Neural cell (in vitro differentiated cells): ENCODE measurements around the gene BFSP2. TPM values are rescaled to one million over a fixed set of nuclear protein-coding genes. Genes with fewer than 3 reads are reported as not detected.

Experiments used
- H2AFZ ChIP-seq: fragments of 200-600, 300-800 bp; sonication (generic), shearing (Covaris generic); 2 replicates; pipeline ENCODE4 v1.6.0; 2014; ENCODE audit warnings: low read depth, mild to moderate bottlenecking, antibody characterized with exemption, low read length, moderate library complexity
- H3F3A ChIP-seq: fragments of 200-600 bp; shearing (Covaris generic); 2 replicates; pipeline ENCODE4 v1.6.1; 2016; ENCODE audit warnings: mild to moderate bottlenecking, moderate library complexity, mixed read lengths, antibody characterized with exemption, low read length; ENCODE audit not compliant: insufficient read depth, poor library complexity, severe bottlenecking
- H3K27ac ChIP-seq: fragments of 200-600, 300-800 bp; sonication (generic), shearing (Covaris generic); 2 replicates; pipeline ENCODE4 v1.5.1; 2014; ENCODE audit warnings: mild to moderate bottlenecking, low read length, moderate library complexity
- H3K27me3 ChIP-seq: fragments of 300-800, 200-600 bp; sonication (generic), shearing (Covaris generic); 2 replicates; pipeline ENCODE4 v1.6.0; 2014; ENCODE audit warnings: mild to moderate bottlenecking, low read depth, low read length, moderate library complexity; ENCODE audit not compliant: insufficient read depth
- H3K36me3 ChIP-seq: fragments of 300-800, 200-600 bp; sonication (generic), shearing (Covaris generic); 2 replicates; pipeline ENCODE4 v1.5.1; 2014; ENCODE audit warnings: mild to moderate bottlenecking, antibody characterized with exemption, low read length, moderate library complexity; ENCODE audit not compliant: insufficient read depth
- H3K4me2 ChIP-seq: fragments of 300-800, 200-600 bp; sonication (generic), shearing (Covaris generic); 2 replicates; pipeline ENCODE4 v1.6.0; 2014; ENCODE audit warnings: mild to moderate bottlenecking, low read length
- H3K4me3 ChIP-seq: fragments of 300-800, 200-600 bp; sonication (generic), shearing (Covaris generic); 2 replicates; pipeline ENCODE4 v1.5.1; 2014; ENCODE audit warnings: mild to moderate bottlenecking, low read length, moderate library complexity
- H3K79me2 ChIP-seq: fragments of 200-600 bp; shearing (Covaris generic); replicated peaks from 2 replicates; pipeline ENCODE4 v1.6.0; 2014; ENCODE audit warnings: mild to moderate bottlenecking, low read length, moderate library complexity; ENCODE audit not compliant: insufficient read depth
- H3K9ac ChIP-seq: fragments of 300-800, 200-600 bp; sonication (generic), shearing (Covaris generic); 2 replicates; pipeline ENCODE4 v1.6.1; 2016; ENCODE audit warnings: mild to moderate bottlenecking, low read length, mixed read lengths
- H3K9me2 ChIP-seq: fragments of 200-600 bp; shearing (Covaris generic); 2 replicates; pipeline ENCODE4 v1.6.1; 2016; ENCODE audit warnings: mild to moderate bottlenecking, low read length, mixed read lengths; ENCODE audit not compliant: insufficient read depth
- H3K9me3 ChIP-seq: fragments of 200-600, 300-800 bp; sonication (generic), shearing (Covaris generic); 2 replicates; pipeline ENCODE4 v1.6.1; 2016; ENCODE audit warnings: mild to moderate bottlenecking, mixed run types, low read length, moderate library complexity, mixed read lengths
- H4K20me1 ChIP-seq: fragments of 200-600 bp; shearing (Covaris generic); 2 replicates; pipeline ENCODE4 v1.6.1; 2016; ENCODE audit warnings: mild to moderate bottlenecking, mixed run types; ENCODE audit not compliant: insufficient read depth
- CTCF ChIP-seq: fragments of 450-650 bp; IDR thresholded peaks from 2 replicates; pipeline ENCODE4 v1.5.1; 2014; ENCODE audit warnings: antibody characterized with exemption, mild to moderate bottlenecking, moderate library complexity; ENCODE audit not compliant: poor library complexity, severe bottlenecking
- EP300 ChIP-seq: fragments of 450-650 bp; conservative IDR thresholded peaks from 2 replicates; pipeline ENCODE4 v1.6.1; 2014; ENCODE audit warnings: antibody characterized with exemption, mild to moderate bottlenecking, moderate library complexity; ENCODE audit not compliant: poor library complexity, severe bottlenecking
- EZH2 ChIP-seq: fragments of 200-600, 300-800 bp; shearing (Covaris generic), sonication (generic); IDR thresholded peaks from 2 replicates; pipeline ENCODE4 v1.6.1; 2014; ENCODE audit warnings: antibody characterized with exemption, low read length, borderline replicate concordance, mild to moderate bottlenecking; ENCODE audit not compliant: insufficient read depth, poor library complexity, severe bottlenecking
- MXI1 ChIP-seq: fragments of 450-650 bp; conservative IDR thresholded peaks from 2 replicates; pipeline ENCODE4 v1.6.1; 2014; ENCODE audit warnings: antibody characterized with exemption, mild to moderate bottlenecking; ENCODE audit not compliant: poor library complexity, severe bottlenecking
- POLR2AphosphoS5 ChIP-seq: IDR thresholded peaks from 2 replicates; pipeline ENCODE4 v1.6.1; 2012
- RAD21 ChIP-seq: fragments of 450-650 bp; conservative IDR thresholded peaks from 2 replicates; pipeline ENCODE4 v1.6.1; 2014; ENCODE audit warnings: antibody characterized with exemption, mild to moderate bottlenecking, moderate library complexity
- SMC3 ChIP-seq: fragments of 450-650 bp; conservative IDR thresholded peaks from 2 replicates; pipeline ENCODE4 v1.6.1; 2014; ENCODE audit warnings: antibody characterized with exemption, mild to moderate bottlenecking, moderate library complexity; ENCODE audit not compliant: poor library complexity
- TAF1 ChIP-seq: IDR thresholded peaks from 2 replicates; pipeline ENCODE4 v1.6.1; 2012; ENCODE audit warnings: low read depth
- polyA plus RNA-seq: library from polyadenylated mRNA; depleted of rRNA; stranded (reverse); fragments of >200 nt; gene quantifications from 2 replicates; pipeline ENCODE4 v1.2.3, GENCODE V29; 2014
- TF ChIP-seq, protein P1 (sequence below): IDR thresholded peaks from 2 replicates; pipeline ENCODE4 v1.6.1; 2012; ENCODE audit warnings: borderline replicate concordance

BFSP2 gene
- polyA plus RNA-seq, 1 donor from 2014 or later = not detected

GRCh38 chr3:133424937-133425869, 25.3 kb downstream of the BFSP2 start:
- H4K20me1 ChIP-seq = no peaks in the 10 kb centered on the region
- no peaks in the 10 kb centered on the region for H3K27me3 ChIP-seq
- H3K4me3 ChIP-seq = no peak overlapping the region
- no peaks in the 10 kb centered on the region for H3K79me2 ChIP-seq
- H2AFZ ChIP-seq = no peak overlapping the region
- no peak for TF ChIP-seq SMC3
- TF ChIP-seq POLR2AphosphoS5 = no peak
- TF ChIP-seq CTCF = no peak
- no peak for TF ChIP-seq EZH2
- TF ChIP-seq, protein P1, sequence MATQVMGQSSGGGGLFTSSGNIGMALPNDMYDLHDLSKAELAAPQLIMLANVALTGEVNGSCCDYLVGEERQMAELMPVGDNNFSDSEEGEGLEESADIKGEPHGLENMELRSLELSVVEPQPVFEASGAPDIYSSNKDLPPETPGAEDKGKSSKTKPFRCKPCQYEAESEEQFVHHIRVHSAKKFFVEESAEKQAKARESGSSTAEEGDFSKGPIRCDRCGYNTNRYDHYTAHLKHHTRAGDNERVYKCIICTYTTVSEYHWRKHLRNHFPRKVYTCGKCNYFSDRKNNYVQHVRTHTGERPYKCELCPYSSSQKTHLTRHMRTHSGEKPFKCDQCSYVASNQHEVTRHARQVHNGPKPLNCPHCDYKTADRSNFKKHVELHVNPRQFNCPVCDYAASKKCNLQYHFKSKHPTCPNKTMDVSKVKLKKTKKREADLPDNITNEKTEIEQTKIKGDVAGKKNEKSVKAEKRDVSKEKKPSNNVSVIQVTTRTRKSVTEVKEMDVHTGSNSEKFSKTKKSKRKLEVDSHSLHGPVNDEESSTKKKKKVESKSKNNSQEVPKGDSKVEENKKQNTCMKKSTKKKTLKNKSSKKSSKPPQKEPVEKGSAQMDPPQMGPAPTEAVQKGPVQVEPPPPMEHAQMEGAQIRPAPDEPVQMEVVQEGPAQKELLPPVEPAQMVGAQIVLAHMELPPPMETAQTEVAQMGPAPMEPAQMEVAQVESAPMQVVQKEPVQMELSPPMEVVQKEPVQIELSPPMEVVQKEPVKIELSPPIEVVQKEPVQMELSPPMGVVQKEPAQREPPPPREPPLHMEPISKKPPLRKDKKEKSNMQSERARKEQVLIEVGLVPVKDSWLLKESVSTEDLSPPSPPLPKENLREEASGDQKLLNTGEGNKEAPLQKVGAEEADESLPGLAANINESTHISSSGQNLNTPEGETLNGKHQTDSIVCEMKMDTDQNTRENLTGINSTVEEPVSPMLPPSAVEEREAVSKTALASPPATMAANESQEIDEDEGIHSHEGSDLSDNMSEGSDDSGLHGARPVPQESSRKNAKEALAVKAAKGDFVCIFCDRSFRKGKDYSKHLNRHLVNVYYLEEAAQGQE = no peak
- TF ChIP-seq RAD21 = no peak
- TF ChIP-seq MXI1 = no peak
- no peak for TF ChIP-seq EP300
- no peak for TF ChIP-seq TAF1
- H3K4me2 ChIP-seq = no peak overlapping the region
- H3K36me3 ChIP-seq = no peaks in the 10 kb centered on the region
- no peaks in the 10 kb centered on the region for H3K9me3 ChIP-seq
- no peak overlapping the region for H3K9ac ChIP-seq
- no peak overlapping the region for H3K27ac ChIP-seq
- H3K9me2 ChIP-seq = no peaks in the 10 kb centered on the region
- no peaks in the 10 kb centered on the region for H3F3A ChIP-seq

GRCh38 chr3:133425898-133426297, 26.0 kb downstream of the BFSP2 start:
- Histone ChIP-seq H3K9me2 (no peaks in the 10 kb centered on the region), H3K9me3 (no peaks in the 10 kb centered on the region), H4K20me1 (no peaks in the 10 kb centered on the region), H3K9ac (no peak overlapping the region), H3K36me3 (no peaks in the 10 kb centered on the region), H3K27ac (no peak overlapping the region), H3K27me3 (no peaks in the 10 kb centered on the region), H3K79me2 (no peaks in the 10 kb centered on the region), H3F3A (no peaks in the 10 kb centered on the region), H3K4me3 (no peak overlapping the region), H3K4me2 (no peak overlapping the region), H2AFZ (no peak overlapping the region)
- TF ChIP-seq EZH2 = no peak
- TF ChIP-seq TAF1 = no peak
- TF ChIP-seq SMC3 = no peak
- TF ChIP-seq, protein P1 = no peak
- no peak for TF ChIP-seq CTCF
- no peak for TF ChIP-seq MXI1
- TF ChIP-seq RAD21 = no peak
- no peak for TF ChIP-seq EP300
